Loucy (cell line): Measurements from ENCODE around the gene C4A.

ENCODE experiments used
- EZH2phosphoT487 ChIP-seq: fragments of 200-600 bp; IDR thresholded peaks from 2 replicates; pipeline ENCODE4 v1.6.1; 2018; ENCODE audit warnings: antibody characterized with exemption, mild to moderate bottlenecking, moderate library complexity, borderline replicate concordance
- TF ChIP-seq, protein P1 (sequence below): fragments of 200-600 bp; sonication (generic); conservative IDR thresholded peaks from 2 replicates; pipeline ENCODE4 v1.5.1; 2014; ENCODE audit warnings: mild to moderate bottlenecking, antibody characterized with exemption, low read length

DNA sequence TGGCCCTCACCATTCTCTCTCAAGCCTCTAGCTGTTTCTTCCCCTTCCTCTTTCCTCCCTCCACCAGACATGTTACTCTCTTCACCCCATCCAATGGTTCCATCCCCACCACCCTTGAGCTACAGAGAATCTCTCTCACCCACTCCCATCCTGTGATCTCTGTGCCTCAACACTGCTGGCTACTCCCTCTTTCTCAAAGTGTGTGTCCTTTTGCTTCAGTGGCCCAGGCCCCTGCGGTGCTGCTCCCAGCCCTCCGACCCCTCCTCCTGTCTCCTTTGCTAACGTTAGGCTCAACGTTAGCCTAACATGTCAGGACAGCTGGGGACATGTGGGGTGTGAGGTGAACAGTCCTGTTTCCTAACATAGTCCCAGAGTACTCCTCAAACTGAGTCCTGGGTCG lies 29.0 kb upstream of the C4A start:
- TF ChIP-seq, protein P1, sequence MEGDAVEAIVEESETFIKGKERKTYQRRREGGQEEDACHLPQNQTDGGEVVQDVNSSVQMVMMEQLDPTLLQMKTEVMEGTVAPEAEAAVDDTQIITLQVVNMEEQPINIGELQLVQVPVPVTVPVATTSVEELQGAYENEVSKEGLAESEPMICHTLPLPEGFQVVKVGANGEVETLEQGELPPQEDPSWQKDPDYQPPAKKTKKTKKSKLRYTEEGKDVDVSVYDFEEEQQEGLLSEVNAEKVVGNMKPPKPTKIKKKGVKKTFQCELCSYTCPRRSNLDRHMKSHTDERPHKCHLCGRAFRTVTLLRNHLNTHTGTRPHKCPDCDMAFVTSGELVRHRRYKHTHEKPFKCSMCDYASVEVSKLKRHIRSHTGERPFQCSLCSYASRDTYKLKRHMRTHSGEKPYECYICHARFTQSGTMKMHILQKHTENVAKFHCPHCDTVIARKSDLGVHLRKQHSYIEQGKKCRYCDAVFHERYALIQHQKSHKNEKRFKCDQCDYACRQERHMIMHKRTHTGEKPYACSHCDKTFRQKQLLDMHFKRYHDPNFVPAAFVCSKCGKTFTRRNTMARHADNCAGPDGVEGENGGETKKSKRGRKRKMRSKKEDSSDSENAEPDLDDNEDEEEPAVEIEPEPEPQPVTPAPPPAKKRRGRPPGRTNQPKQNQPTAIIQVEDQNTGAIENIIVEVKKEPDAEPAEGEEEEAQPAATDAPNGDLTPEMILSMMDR: no peak
- no peak for TF ChIP-seq EZH2phosphoT487
